IPS DF 6.9 (cell line): ENCODE data around the gene RHOF.
"Not testable (repeated sequence)": the region's sequence is repeated elsewhere in the genome, so short reads cannot be mapped to it uniquely, and the experiment has no call there.

Experiments used
- DNase-seq: peaks from one replicate; pipeline ENCODE4 v3.0.0-alpha.2; 2013; ENCODE audit warnings: low read depth, low spot score
- H3K27ac ChIP-seq: one replicate; pipeline ENCODE4 v1.5.1; 2013; ENCODE audit warnings: low read length, control low read depth
- H3K27me3 ChIP-seq: 2 replicates; pipeline ENCODE4 v1.6.1; 2013; ENCODE audit warnings: mild to moderate bottlenecking, low read length; ENCODE audit not compliant: control insufficient read depth, insufficient read depth
- H3K36me3 ChIP-seq: 2 replicates; pipeline ENCODE4 v1.6.1; 2013; ENCODE audit warnings: low read length; ENCODE audit not compliant: control insufficient read depth, insufficient read depth
- H3K4me1 ChIP-seq: 2 replicates; pipeline ENCODE4 v1.6.1; 2013; ENCODE audit warnings: low read length; ENCODE audit not compliant: control insufficient read depth, insufficient read depth
- H3K4me3 ChIP-seq: 2 replicates; pipeline ENCODE4 v1.5.1; 2013; ENCODE audit warnings: mild to moderate bottlenecking, low read length
- H3K9me3 ChIP-seq: 2 replicates; pipeline ENCODE4 v1.6.1; 2013; ENCODE audit warnings: low read length, inconsistent platforms; ENCODE audit not compliant: control insufficient read depth, insufficient read depth
- WGBS: extraction: QIAGEN DNeasy Blood & Tissue Kit; methylation state at CpG from one replicate; pipeline ENCODE4 v1.1.7; 2013; ENCODE audit warnings: mixed read lengths, missing lambda C conversion rate; ENCODE audit not compliant: insufficient read length, insufficient coverage; 5-methylcytosine and 5-hydroxymethylcytosine counted together

The RHOF gene

DNA sequence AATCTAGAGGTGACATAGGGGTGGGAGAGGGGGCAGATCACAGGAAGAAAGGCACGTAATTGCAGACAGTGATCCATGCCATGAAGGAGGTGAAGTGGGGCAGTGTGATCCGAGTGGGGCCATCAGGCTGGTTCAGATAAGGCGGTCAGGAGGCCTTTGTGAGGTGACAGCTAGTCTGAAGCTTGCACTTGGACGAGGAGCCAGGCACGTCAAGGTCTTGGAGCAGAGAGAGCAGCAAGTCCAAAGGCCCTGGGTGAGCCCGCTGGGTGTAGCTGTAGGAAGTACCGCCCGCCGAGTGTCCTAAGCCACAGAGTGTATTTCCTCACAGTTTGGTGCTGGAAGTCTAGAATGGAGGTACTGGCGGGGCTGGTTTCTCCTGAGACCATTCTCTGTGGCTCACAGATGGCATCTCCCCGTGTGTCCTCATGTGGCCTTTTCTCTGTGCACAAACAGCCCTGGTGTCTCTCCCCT is 23.6 kb downstream of the RHOF start:
- peaks cover 8% of the 10 kb centered on the region for H3K4me1 ChIP-seq
- WGBS: no CpG with 5 or more reads among the region's 11 CpGs
- no peaks in the 10 kb centered on the region for H3K27me3 ChIP-seq
- peaks cover 3% of the 10 kb centered on the region; the same call in 1 of the 2 replicates for H3K36me3 ChIP-seq
- DNase-seq: no peak
- no peak overlapping the region for H3K4me3 ChIP-seq
- no peaks in the 10 kb centered on the region for H3K9me3 ChIP-seq
- no peak overlapping the region for H3K27ac ChIP-seq

DNA sequence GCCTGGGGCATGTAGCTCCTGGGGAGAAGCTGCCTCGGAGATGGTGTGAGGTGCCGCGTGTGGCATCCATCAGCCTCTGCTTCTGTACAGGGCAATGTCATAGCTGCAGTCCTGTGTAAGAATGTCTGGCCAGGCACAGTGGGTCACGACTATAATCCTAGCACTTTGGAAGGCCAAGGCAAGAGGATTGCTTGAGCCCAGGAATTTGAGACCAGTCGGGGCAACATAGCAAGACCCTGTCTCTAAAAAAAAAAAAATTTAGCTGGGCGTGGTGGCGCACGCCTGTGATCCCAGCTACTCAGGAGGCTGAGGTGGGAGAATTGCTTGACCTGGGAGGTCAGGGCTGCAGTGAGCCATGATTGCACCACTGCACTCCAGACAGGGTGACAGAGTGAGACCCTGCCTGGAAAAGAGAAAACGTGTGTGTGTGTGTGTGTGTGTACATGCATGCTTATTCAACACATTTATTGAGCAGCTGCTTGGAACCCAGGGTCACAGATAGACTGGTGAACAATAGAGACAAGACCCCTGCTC is 24.1 kb downstream of the RHOF start:
- H3K27ac ChIP-seq: no peak overlapping the region
- H3K4me3 ChIP-seq: no peak overlapping the region
- H3K4me1 ChIP-seq: peaks cover 4% of the 10 kb centered on the region
- no peak for DNase-seq
- H3K9me3 ChIP-seq: no peaks in the 10 kb centered on the region
- peaks cover 3% of the 10 kb centered on the region; the same call in 1 of the 2 replicates for H3K36me3 ChIP-seq
- no CpG with 5 or more reads among the region's 9 CpGs for WGBS
- no peaks in the 10 kb centered on the region for H3K27me3 ChIP-seq

DNA sequence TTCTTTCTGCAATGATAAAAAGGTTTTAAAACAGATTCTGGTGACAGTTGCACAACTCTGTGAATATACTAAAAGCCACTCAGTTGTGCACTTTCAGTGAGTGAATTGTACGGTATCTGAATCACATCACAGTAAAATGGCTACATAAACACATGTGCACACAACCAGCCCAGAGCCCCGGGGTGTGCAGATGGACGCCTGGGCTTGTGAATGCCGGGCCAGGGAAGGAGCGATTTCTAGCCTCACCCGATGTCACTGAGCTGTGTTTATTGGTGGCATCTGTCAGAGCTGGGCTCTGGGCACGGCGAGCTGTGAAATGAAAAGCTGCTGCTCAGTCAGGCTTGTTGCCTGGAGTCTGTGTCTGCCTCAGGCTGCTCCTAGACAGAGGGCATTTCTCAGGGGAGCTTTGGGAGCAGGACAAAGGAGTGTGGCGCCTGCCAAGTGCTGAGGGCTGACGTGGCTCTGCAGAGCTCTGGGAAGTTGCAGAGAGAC is 25.9 kb downstream of the RHOF start:
- no peaks in the 10 kb centered on the region for H3K9me3 ChIP-seq
- H3K4me1 ChIP-seq: no peaks in the 10 kb centered on the region
- peaks cover 3% of the 10 kb centered on the region; the same call in 1 of the 2 replicates for H3K36me3 ChIP-seq
- H3K4me3 ChIP-seq: no peak overlapping the region
- DNase-seq: no peak
- WGBS: no CpG with 5 or more reads among the region's 10 CpGs
- no peak overlapping the region for H3K27ac ChIP-seq
- H3K27me3 ChIP-seq: no peaks in the 10 kb centered on the region

DNA sequence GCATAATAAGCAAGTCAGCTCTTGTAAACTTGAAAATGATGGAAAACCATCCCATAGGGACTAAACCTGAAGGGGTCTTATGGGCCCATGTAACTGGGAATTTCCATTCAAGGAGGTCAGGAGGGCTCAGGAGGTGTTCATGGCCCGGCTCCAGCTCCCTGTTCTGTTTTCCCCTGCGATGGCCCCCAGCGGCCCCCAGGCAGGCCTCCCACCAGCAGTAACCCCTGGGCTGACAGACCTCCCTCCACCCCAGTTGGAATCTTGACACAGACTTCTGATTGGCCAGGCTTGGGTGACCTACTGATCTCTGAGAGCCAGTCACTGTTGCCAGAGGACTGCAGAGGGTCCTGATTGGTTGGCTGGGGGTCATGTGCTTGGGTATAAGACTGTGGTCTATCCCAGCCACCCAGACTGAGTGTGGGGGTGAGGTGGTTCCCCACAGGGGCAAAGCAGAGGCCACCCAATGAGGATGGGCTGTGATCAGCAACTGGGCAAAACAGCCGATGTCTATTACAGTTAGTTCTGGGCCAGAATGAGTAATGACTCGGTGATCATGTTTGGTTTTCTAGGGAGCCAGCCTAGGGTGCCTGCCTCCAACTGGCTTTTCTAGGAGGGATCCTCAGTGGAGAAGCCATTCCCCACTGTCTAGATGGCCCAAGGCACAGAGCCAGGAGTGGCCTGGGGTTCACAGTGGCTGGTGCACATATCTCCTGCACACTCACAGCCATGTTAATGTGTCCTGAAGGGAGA is 27.0 kb downstream of the RHOF start:
- peaks cover 3% of the 10 kb centered on the region; the same call in 1 of the 2 replicates for H3K36me3 ChIP-seq
- no peaks in the 10 kb centered on the region for H3K9me3 ChIP-seq
- H3K27me3 ChIP-seq: no peaks in the 10 kb centered on the region
- no peak for DNase-seq
- no peak overlapping the region for H3K4me3 ChIP-seq
- WGBS: no CpG with 5 or more reads among the region's 5 CpGs
- H3K4me1 ChIP-seq: no peaks in the 10 kb centered on the region
- H3K27ac ChIP-seq: no peak overlapping the region

DNA sequence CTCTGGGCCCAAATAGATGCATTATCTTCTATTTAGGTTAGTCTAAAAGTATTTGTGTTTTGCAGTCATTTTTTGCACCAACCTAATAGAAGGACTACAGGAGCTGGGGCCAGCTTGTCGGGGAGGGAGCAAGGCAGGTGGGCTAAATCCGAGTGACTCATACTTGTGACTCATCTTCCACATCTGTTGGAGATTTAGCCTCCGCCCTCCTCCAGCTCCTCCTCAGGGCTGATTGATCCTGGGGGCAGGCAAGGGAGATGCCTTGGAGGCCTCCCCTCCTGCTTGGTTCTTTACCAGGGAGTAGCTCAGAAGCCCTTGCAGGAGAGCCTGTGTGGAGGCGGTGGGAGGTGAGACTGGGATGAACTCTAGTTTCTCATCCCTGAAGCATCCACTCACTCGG is 27.9 kb downstream of the RHOF start:
- Histone ChIP-seq H3K9me3 (no peaks in the 10 kb centered on the region), H3K27ac (no peak overlapping the region), H3K4me1 (no peaks in the 10 kb centered on the region), H3K36me3 (peaks cover 3% of the 10 kb centered on the region; the same call in 1 of the 2 replicates), H3K27me3 (no peaks in the 10 kb centered on the region), H3K4me3 (no peak overlapping the region)
- no CpG with 5 or more reads among the region's 5 CpGs for WGBS
- DNase-seq: no peak

DNA sequence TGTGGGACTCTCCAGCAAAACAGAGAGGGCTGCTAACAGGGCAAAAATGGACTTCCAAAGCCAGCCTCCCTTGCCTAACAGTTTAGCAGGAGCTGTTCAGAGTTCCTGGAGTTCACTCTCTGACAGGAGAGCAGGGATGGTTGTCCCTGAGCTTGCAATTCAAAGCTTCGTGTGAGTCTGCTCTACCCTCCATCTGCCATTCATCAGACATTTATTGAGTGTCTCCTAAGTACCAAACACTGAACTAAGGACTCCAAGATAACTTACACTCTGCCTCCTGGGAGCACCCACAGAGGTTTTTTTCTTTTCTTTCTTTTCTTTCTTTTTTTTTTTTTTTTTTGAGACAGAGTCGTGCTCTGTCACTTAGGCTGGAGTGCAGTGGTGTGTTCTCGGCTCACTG is 28.7 kb downstream of the RHOF start:
- no peaks in the 10 kb centered on the region for H3K9me3 ChIP-seq
- DNase-seq: no peak
- peaks cover 3% of the 10 kb centered on the region; the same call in 1 of the 2 replicates for H3K36me3 ChIP-seq
- no peak overlapping the region for H3K27ac ChIP-seq
- H3K4me3 ChIP-seq: no peak overlapping the region
- no peaks in the 10 kb centered on the region for H3K27me3 ChIP-seq
- no peaks in the 10 kb centered on the region for H3K4me1 ChIP-seq
- WGBS: no CpG with 5 or more reads among the region's 3 CpGs

DNA sequence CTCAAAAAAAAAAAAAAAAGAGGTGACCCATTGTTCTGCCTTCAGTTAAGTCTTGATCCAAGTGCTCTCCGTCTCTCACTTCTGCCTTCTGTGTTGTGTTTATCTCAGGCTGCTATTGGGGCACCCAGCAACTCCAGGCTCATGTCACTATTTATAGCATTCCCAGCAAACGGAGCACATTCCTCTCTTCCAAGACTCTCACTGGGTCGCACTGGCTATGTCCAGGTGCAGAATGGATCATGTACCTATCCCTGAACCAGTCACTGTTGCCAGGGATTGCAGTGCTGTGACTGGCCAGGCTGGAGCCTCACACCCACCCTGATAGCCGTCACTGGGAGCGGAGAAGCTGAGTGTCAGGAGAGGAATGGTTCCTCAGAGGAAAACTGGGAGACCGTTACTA is 31.2 kb downstream of the RHOF start:
- Histone ChIP-seq H3K4me1 (no peaks in the 10 kb centered on the region), H3K27me3 (no peaks in the 10 kb centered on the region), H3K9me3 (no peaks in the 10 kb centered on the region), H3K27ac (no peak overlapping the region), H3K36me3 (no peaks in the 10 kb centered on the region; the same call in 1 of the 2 replicates), H3K4me3 (no peak overlapping the region)
- DNase-seq: no peak
- no CpG with 5 or more reads among the region's 6 CpGs for WGBS

DNA sequence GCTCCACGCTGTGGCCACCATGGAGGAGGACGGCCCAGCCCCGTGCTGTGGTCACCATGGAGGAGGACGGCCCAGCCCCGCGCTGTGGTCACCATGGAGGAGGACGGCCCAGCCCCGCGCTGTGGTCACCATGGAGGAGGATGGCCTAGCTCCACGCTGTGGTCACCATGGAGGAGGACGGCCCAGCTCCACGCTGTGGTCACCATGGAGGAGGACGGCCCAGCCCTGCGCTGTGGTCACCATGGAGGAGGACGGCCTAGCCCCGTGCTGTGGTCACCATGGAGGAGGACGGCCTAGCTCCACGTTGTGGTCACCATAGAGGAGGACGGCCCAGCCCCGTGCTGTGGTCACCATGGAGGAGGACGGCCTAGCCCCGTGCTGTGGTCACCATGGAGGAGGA is 35.0 kb downstream of the RHOF start:
- H3K27ac ChIP-seq, H3K9me3 ChIP-seq, H3K4me3 ChIP-seq, H3K27me3 ChIP-seq, DNase-seq, H3K4me1 ChIP-seq, H3K36me3 ChIP-seq: not testable (repeated sequence)
- no CpG with 5 or more reads among the region's 22 CpGs for WGBS

DNA sequence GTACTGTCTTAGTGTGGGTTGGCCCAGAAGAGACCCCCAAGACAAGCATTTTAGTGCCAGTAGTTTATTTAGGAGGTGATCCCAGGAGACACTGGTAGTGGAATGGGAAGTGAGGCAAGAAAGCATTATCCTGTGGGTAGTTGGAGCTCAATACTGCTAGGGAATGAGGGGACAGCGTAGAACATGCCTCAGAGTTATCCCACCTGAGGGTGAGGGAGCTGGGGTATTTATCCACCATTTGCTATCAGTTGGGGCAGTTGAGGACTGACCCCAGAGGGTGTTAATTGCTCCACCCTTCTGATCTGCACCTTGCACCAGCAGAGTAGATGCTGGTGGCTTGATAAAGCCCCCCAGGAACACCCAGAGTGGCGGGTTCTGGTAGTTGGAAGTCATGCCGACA is 37.9 kb downstream of the RHOF start:
- H3K27ac ChIP-seq: no peak overlapping the region
- no peaks in the 10 kb centered on the region for H3K27me3 ChIP-seq
- H3K36me3 ChIP-seq: peaks cover 13% of the 10 kb centered on the region
- no peaks in the 10 kb centered on the region for H3K9me3 ChIP-seq
- H3K4me1 ChIP-seq: no peaks in the 10 kb centered on the region
- H3K4me3 ChIP-seq: no peak overlapping the region
- DNase-seq: no peak
- no CpG with 5 or more reads among the region's 3 CpGs for WGBS

DNA sequence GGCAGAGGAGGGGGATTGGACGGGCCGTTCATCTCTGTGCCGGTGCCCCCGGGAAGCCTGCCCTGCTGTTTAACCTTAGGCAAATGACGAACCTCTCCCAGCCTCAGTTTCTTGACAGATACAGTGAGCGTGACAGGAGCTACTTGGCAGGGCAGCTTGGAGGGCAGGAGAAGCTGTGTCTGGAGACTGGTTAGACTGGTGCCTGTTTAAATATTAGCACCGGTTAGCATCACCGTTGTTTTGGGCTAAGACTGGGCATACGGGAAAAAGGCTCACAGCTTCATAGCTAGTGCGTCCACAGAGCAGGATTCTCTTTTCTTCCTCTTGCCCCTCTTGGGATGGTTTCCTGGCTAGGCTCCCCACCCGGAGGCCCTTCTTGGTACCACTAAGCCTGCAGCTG is 38.7 kb downstream of the RHOF start:
- no peaks in the 10 kb centered on the region for H3K4me1 ChIP-seq
- H3K27me3 ChIP-seq: no peaks in the 10 kb centered on the region
- no peaks in the 10 kb centered on the region for H3K9me3 ChIP-seq
- no CpG with 5 or more reads among the region's 11 CpGs for WGBS
- no peak overlapping the region for H3K4me3 ChIP-seq
- H3K36me3 ChIP-seq: peaks cover 18% of the 10 kb centered on the region
- no peak for DNase-seq
- no peak overlapping the region for H3K27ac ChIP-seq
